ENCODE data around the gene STK32B. TPM values are rescaled to one million over a fixed set of nuclear protein-coding genes. Genes with fewer than 3 reads are reported as not detected.

STK32B gene
- total RNA-seq, 8 experiments from 2014 or later, result 1.8 to 25.1 (median 4.7) TPM

GRCh38 chr4:5374994-5375393 lies 323.7 kb downstream of the STK32B start:
- WGBS, 10 experiments, result 33 to 86% (median 68%) methylated on average over 1 to 5 of the region's 6 CpGs; no CpG with 5 or more reads in 1 of the 10 experiments
- H3K4me1 ChIP-seq (replicated peaks in 1 of 2), result no peaks in the 10 kb centered on the region
- no peak overlapping the region for H3K27ac ChIP-seq
- in situ Hi-C loops (cut with MboI; ENCODE audit: low pct_unique_long_range_greater_than_20kb in 2 of 9, low sequenced_read_pairs in 9 of 9, unreplicated experiment in 9 of 9), result loop anchor here in 2 of 9 experiments (25.0 kb wide), 2 partner anchors 313 to 412 kb away; partner anchors contain the start of gene STK32B (in 1 of the 2)
- H3K4me3 ChIP-seq, result no peak overlapping the region
- ATAC-seq (replicated peaks in 6 of 8), result no peak

GRCh38 chr4:5376015-5376414 lies 324.7 kb downstream of the STK32B start:
- Histone ChIP-seq H3K4me3 (no peak overlapping the region), H3K4me1 (replicated peaks in 1 of 2) (no peaks in the 10 kb centered on the region), H3K27ac (no peak overlapping the region)
- WGBS, 10 experiments, result 76% methylated on average over 2 of the region's 5 CpGs; no CpG with 5 or more reads in 9 of the 10 experiments
- in situ Hi-C loops (cut with MboI; ENCODE audit: low pct_unique_long_range_greater_than_20kb in 2 of 9, low sequenced_read_pairs in 9 of 9, unreplicated experiment in 9 of 9), result loop anchor here in 2 of 9 experiments (25.0 kb wide), 2 partner anchors 314 to 411 kb away; partner anchors contain the start of gene STK32B (in 1 of the 2)
- ATAC-seq (replicated peaks in 6 of 8), result no peak

DNA sequence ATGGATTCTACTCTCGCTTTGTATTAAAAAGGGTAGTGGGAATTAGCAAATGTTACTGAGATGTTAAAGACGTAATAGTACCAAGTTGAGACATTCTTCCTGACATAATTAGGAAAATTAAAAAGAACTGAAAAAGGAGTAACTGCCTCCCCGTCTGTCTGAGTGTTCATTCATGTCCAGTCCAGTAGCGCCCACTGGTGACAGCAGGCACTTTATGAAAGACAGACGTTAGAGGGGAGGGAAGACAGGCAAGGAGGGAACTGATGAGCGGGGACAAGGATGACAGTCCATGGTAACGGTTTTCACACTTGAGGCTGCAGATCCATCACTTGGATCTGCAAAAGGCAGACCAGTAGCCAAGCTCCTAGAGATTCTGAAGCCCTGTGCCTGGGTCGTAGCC lies 326.7 kb downstream of the STK32B start:
- Histone ChIP-seq H3K27ac (no peak overlapping the region), H3K4me1 (replicated peaks in 1 of 2) (no peaks in the 10 kb centered on the region), H3K4me3 (no peak overlapping the region)
- WGBS, 10 experiments, result 34 to 84% (median 71%) methylated on average over 2 to 8 of the region's 8 CpGs; no CpG with 5 or more reads in 2 of the 10 experiments
- in situ Hi-C loops (cut with MboI; ENCODE audit: low pct_unique_long_range_greater_than_20kb in 2 of 9, low sequenced_read_pairs in 9 of 9, unreplicated experiment in 9 of 9), result loop anchor here in 2 of 9 experiments (25.0 kb wide), 2 partner anchors 316 to 409 kb away; partner anchors contain the start of gene STK32B (in 1 of the 2)
- ATAC-seq (replicated peaks in 6 of 8), result peak in 2 of 8 experiments; percentile 33 to 81

DNA sequence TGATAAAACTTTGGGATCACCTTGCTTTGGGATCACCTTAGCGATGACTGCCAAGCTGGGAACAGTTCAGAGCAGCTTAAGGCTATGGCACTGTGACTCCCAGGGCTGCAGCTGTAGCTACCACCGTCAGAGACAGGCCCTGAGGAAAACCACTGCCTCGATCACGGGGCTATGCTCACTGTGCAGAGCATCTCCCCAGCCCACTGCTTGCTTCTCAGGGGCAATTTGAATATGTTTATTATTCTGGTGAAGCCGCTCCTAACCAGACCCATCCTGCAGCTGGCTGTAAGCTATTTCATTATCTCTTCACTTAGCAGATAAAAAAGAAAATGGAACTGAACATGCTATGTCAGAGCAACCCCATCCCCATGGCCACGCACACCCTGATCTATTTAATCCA lies 328.6 kb downstream of the STK32B start:
- H3K4me1 ChIP-seq (replicated peaks in 1 of 2), result no peaks in the 10 kb centered on the region
- 39 to 68% (median 42%) methylated on average over 2 to 6 of the region's 6 CpGs; no CpG with 5 or more reads in 5 of the 10 experiments for WGBS, 10 experiments
- peak; percentile 67 to 95 (median 76) for ATAC-seq (replicated peaks in 6 of 8)
- in situ Hi-C loops (cut with MboI; ENCODE audit: low pct_unique_long_range_greater_than_20kb in 2 of 9, low sequenced_read_pairs in 9 of 9, unreplicated experiment in 9 of 9), result loop anchor here in 2 of 9 experiments (25.0 kb wide), 2 partner anchors 318 to 407 kb away; partner anchors contain the start of gene STK32B (in 1 of the 2)
- no peak overlapping the region for H3K27ac ChIP-seq
- H3K4me3 ChIP-seq, result no peak overlapping the region

DNA sequence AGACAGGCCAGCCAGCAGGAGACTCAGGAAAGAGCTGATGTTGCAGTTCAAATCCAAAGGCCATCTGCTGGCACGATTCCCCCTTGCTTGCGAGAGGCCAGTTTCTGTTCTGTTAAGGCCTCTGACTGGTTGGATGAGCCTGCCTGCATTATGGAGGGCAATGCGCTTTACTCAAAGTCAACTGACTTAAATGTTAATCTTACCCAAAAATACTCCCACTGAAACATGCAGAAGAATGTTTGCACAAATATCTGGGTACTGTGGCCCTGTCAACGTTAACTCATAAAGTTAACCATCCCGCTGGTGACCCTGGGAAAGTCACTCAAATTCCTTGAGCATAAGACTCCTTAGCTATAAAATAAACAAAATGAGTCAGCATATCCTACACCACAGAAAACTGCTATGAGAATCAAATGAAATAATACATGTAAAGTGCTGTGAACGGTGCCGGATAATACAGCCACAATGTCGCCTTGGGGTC lies 330.7 kb downstream of the STK32B start:
- H3K4me1 ChIP-seq (replicated peaks in 1 of 2), result no peaks in the 10 kb centered on the region
- no peak for ATAC-seq (replicated peaks in 6 of 8)
- 56 to 97% (median 85%) methylated on average over 3 to 7 of the region's 8 CpGs; no CpG with 5 or more reads in 3 of the 10 experiments for WGBS, 10 experiments
- H3K4me3 ChIP-seq, result no peak overlapping the region
- in situ Hi-C loops (cut with MboI; ENCODE audit: low pct_unique_long_range_greater_than_20kb in 2 of 9, low sequenced_read_pairs in 9 of 9, unreplicated experiment in 9 of 9), result loop anchor here in 2 of 9 experiments (25.0 kb wide), 2 partner anchors 320 to 405 kb away; partner anchors contain the start of gene STK32B (in 1 of the 2)
- H3K27ac ChIP-seq, result no peak overlapping the region

DNA sequence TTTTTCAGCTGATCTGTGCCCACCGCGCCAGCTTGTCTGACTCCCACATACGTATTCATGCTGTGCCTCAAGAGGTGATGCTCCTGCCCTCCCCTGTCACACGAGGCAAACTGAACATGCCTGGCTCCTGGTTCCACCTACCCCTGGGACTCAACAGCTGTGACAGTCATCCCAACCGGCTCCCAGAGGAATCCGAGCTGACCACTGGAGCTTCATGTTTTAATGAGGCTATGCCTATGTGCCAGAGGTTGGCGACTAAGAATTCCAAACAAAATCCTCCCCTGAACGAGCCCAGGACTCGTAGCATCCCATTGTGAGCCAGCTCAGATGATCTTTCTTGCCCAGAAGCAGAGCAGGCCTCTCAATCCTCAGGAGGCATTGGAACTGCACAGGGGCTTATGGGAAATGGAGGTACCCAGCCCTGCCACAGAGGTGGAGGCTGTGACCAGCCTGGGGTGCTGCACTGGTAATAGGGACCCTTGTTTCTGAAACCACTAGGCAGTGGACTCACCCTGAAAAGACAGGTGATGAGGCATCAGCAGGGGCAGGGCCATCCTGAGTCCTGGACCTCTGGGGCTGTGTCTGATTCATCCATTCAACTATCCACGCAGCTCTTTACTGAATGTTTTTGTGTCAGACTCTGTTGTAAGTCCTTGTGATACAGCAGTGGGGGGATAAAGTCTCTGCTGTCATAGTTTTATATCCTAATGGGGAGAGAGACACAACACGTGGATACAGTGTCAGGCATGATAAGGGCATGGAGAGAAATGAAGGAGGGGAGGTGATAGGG lies 332.1 kb downstream of the STK32B start:
- in situ Hi-C loops (cut with MboI; ENCODE audit: low pct_unique_long_range_greater_than_20kb in 2 of 9, low sequenced_read_pairs in 9 of 9, unreplicated experiment in 9 of 9), result loop anchor here in 2 of 9 experiments (25.0 kb wide), 2 partner anchors 321 to 404 kb away; partner anchors contain the start of gene STK32B (in 1 of the 2)
- no peak for ATAC-seq (replicated peaks in 6 of 8)
- Histone ChIP-seq H3K4me1 (replicated peaks in 1 of 2) (no peaks in the 10 kb centered on the region), H3K27ac (no peak overlapping the region), H3K4me3 (no peak overlapping the region)
- WGBS, 10 experiments, result 62 to 100% (median 71%) methylated on average over 1 to 5 of the region's 11 CpGs; no CpG with 5 or more reads in 4 of the 10 experiments

DNA sequence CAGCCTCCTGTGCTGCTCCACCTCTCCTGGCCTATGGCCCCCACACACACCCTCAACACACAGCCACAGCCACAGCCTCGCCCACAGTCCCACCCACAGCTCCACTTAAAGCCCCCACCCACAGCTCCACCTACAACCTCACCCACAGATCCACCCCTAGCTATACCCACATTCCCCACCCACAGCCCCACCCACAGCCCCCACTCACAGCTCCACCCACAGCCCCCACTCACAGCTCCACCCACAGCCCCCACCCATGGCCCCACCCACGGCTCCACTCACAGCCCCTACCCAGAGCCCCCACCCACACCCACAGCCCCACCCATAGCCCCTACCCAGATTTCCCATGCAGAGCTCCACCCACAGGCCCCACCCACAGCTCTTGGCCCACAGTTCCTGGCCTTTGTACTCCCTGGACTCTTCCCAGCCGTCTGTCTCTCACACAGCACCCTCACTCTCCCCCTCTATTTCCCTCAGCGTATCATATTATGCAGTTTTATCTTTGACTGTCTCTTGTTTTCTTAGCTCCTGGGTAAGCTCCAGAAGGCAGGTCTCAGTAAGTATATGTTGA lies 334.5 kb downstream of the STK32B start:
- ATAC-seq (replicated peaks in 6 of 8), result peak in 6 of 8 experiments; percentile 57 to 93 (median 74)
- H3K4me1 ChIP-seq (replicated peaks in 1 of 2), result no peaks in the 10 kb centered on the region
- in situ Hi-C loops (cut with MboI; ENCODE audit: low pct_unique_long_range_greater_than_20kb in 2 of 9, low sequenced_read_pairs in 9 of 9, unreplicated experiment in 9 of 9), result loop anchor here in 2 of 9 experiments (25.0 kb wide), 2 partner anchors 324 to 401 kb away; partner anchors contain the start of gene STK32B (in 1 of the 2)
- WGBS, 10 experiments, result 86% methylated on average over 1 of the region's 4 CpGs; no CpG with 5 or more reads in 9 of the 10 experiments
- H3K27ac ChIP-seq, result no peak overlapping the region
- no peak overlapping the region for H3K4me3 ChIP-seq

- in situ Hi-C loops (cut with MboI; ENCODE audit: low pct_unique_long_range_greater_than_20kb in 2 of 9, low sequenced_read_pairs in 9 of 9, unreplicated experiment in 9 of 9), result loop anchor here in 2 of 9 experiments (25.0 kb wide), 2 partner anchors 325 to 400 kb away; partner anchors contain the start of gene STK32B (in 1 of the 2)
- H3K27ac ChIP-seq, result no peak overlapping the region
Observed at GRCh38 chr4:5386921-5387320, 335.6 kb downstream of the STK32B start.

GRCh38 chr4:5387457-5387856 lies 336.2 kb downstream of the STK32B start:
- in situ Hi-C loops (cut with MboI; ENCODE audit: low pct_unique_long_range_greater_than_20kb in 2 of 9, low sequenced_read_pairs in 9 of 9, unreplicated experiment in 9 of 9), result loop anchor here in 2 of 9 experiments (25.0 kb wide), 2 partner anchors 325 to 400 kb away; partner anchors contain the start of gene STK32B (in 1 of the 2)
- no peak for ATAC-seq (replicated peaks in 6 of 8)

More at GRCh38 chr4:5386921-5387320, 335.6 kb downstream of the STK32B start:
- no peak for ATAC-seq (replicated peaks in 6 of 8)
- Histone ChIP-seq H3K4me3 (no peak overlapping the region), H3K4me1 (replicated peaks in 1 of 2) (no peaks in the 10 kb centered on the region)
- 90 to 100% (median 100%) methylated on average over 1 to 3 of the region's 14 CpGs; no CpG with 5 or more reads in 4 of the 10 experiments for WGBS, 10 experiments

GRCh38 chr4:5389756-5390310 lies 338.6 kb downstream of the STK32B start:
- WGBS, 10 experiments, result 0 to 100% (median 62%) methylated on average over 1 to 2 of the region's 3 CpGs; no CpG with 5 or more reads in 6 of the 10 experiments
- Histone ChIP-seq H3K4me3 (no peak overlapping the region), H3K27ac (no peak overlapping the region), H3K4me1 (replicated peaks in 1 of 2) (no peaks in the 10 kb centered on the region)
- in situ Hi-C loops (cut with MboI; ENCODE audit: low pct_unique_long_range_greater_than_20kb in 2 of 9, low sequenced_read_pairs in 9 of 9, unreplicated experiment in 9 of 9), result loop anchor here in 2 of 9 experiments (25.0 kb wide), 2 partner anchors 328 to 397 kb away; partner anchors contain the start of gene STK32B (in 1 of the 2)
- peak in 1 of 8 experiments; percentile 34 for ATAC-seq (replicated peaks in 6 of 8)

More at GRCh38 chr4:5387457-5387856, 336.2 kb downstream of the STK32B start:
- 53 to 100% (median 88%) methylated on average over 2 to 4 of the region's 7 CpGs; no CpG with 5 or more reads in 4 of the 10 experiments for WGBS, 10 experiments
- Histone ChIP-seq H3K4me3 (no peak overlapping the region), H3K27ac (no peak overlapping the region), H3K4me1 (replicated peaks in 1 of 2) (no peaks in the 10 kb centered on the region)

GRCh38 chr4:5391492-5391891 lies 340.2 kb downstream of the STK32B start:
- H3K4me3 ChIP-seq, result no peak overlapping the region
- in situ Hi-C loops (cut with MboI; ENCODE audit: low pct_unique_long_range_greater_than_20kb in 2 of 9, low sequenced_read_pairs in 9 of 9, unreplicated experiment in 9 of 9), result loop anchor here in 2 of 9 experiments (25.0 kb wide), 2 partner anchors 329 to 396 kb away; partner anchors contain the start of gene STK32B (in 1 of the 2)
- WGBS, 10 experiments, result 60 to 95% (median 70%) methylated on average over 1 to 4 of the region's 4 CpGs; no CpG with 5 or more reads in 4 of the 10 experiments
- H3K27ac ChIP-seq, result no peak overlapping the region
- no peaks in the 10 kb centered on the region for H3K4me1 ChIP-seq (replicated peaks in 1 of 2)
- no peak for ATAC-seq (replicated peaks in 6 of 8)

Data from motor neuron (in vitro differentiated cells).